IPS-18c (cell line): ENCODE measurements around the gene SP4.
A peak's percentile ranks its signal among the peaks of the same experiment; 100 is the strongest.

ENCODE experiments used
- H3K4me3 ChIP-seq: 2 replicates; pipeline ENCODE4 v1.7.0; 2013; ENCODE audit warnings: low read depth, mild to moderate bottlenecking, low read length, moderate library complexity; ENCODE audit not compliant: insufficient read depth
- H3K9me3 ChIP-seq: one replicate; pipeline ENCODE4 v1.6.1; 2013; ENCODE audit warnings: mild to moderate bottlenecking, low read length, moderate library complexity; ENCODE audit not compliant: control insufficient read depth, insufficient read depth

SP4 gene

GRCh38 chr7:21427871-21428658 is at the start of gene SP4:
Gene SP4, plus strand, starts transcription at chr7:21428083. Its CDS starts 169 bp downstream, at chr7:21428252.
- Histone ChIP-seq H3K9me3 (no peaks in the 10 kb centered on the region), H3K4me3 (peak within 1 kb of the TSS; percentile 94)

DNA sequence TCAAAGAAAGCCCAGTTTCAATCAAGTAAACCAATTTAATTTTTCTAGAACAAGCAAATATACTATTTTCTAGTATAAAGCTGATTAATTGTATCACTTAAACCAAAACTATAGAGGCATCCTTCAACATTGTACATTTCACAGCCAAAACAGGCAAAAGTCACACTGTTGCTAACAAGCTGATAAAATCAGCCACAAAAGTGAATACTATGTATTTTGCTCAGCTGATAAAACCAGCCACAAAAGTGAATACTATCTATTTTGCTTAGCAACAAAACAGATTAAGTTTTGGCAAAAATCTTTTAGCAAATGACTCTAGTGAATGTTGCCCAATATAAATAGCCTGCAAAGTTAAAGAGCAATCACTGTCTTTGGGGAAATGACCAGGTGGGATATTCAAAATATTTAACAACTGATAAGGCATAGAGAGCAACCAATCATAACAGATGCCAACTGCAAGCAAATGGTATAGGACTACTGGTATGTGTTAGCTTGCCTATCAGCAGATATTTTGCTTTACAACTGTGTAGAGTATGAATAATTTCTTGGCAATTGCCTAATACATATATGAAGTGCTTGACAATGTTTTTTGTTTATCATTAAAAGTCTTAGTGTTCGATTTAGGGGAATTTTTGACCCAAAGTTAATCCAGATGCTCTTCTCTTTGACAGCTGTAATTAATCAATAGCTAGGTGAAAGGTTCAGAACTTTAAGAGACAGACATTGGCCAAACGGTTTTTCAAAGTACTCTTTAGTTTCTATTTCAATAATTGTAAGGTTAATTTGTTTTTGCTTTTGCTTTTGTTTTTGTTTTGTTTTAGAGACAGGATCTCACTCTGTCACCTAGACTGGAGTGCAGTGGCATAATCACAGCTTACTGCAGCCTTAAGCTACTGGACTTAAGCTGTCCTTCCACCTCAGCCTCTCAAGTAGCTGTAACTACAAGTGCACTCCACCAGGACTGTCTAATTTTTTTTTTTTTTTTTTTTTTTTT is 44.4 kb upstream of the SP4 start:
- Histone ChIP-seq H3K9me3 (no peaks in the 10 kb centered on the region), H3K4me3 (no peak overlapping the region)

DNA sequence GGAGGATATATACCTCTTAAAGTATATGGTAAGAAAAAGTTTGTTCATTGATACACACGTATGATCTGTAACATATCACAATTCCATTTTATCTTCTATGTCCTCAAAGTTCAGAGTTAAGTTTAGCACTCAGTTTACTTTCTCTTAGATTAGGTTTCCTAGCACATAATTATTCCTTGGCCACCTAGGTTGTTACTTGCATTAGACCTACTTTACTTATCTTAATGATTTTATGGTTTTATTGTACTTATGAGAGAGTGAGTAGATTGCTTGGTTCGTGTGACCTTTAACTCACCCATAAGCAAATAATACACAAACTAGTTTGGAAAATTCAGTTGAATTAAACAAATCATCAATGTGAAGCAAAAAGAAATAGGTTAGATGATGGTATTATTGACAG is 33.9 kb upstream of the SP4 start:
- Histone ChIP-seq H3K9me3 (no peaks in the 10 kb centered on the region), H3K4me3 (no peak overlapping the region)

DNA sequence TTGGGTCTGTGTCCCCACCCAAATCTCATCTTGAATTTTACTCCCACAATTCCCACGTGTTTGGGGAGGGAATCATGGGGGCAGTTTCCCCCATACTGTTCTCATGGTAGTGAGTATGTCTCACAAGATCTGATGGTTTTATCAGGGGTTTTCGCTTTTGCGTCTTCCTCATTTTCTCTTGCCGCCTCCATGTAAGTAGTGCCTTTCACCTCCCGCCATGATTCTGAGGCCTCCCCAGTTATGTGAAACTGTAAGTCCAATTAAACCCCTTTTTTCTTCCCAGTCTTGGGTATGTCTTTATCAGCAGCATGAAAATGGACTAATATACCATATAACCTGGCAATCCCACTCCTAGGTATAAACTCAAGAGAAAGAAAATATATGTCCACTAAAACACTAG is 25.9 kb upstream of the SP4 start:
- Histone ChIP-seq H3K4me3 (no peak overlapping the region), H3K9me3 (no peaks in the 10 kb centered on the region)

DNA sequence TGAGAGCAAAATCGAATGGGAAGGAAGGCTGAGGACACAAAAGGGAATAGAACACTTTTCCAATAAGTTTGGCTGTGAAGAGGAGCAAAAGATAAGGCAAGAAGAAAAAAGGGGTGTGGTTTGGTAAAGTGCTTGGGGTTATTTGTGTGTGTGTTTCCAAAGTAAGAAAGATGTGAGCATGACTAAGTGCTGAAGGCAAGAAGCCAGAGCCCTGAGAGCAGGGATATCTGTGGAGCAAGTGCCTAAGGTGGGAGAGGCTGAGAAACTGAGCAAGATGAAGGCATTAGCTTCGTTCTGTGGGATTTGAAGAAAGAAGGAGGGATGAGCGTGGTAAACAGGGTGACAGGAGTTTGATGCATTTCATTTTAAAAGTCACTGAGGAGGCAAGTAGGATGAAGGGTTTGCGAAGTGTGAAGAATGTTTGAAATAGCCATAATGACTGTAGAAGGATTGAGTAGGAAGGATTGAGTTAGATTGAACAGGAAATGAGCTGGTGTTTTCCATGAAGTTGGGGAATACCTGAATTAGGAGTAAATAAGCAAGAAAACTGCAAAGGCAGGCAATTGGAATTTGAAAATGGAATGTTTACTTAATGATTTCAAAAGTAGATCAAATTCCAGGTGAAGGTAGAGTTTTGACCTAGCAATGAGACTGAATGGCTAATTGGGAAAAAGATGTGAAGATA is 19.9 kb upstream of the SP4 start:
- H3K9me3 ChIP-seq = no peaks in the 10 kb centered on the region

GRCh38 chr7:21408481-21408820 is 19.4 kb upstream of the SP4 start:
- no peak overlapping the region for H3K4me3 ChIP-seq
- no peaks in the 10 kb centered on the region for H3K9me3 ChIP-seq

More for the DNA sequence above, 19.9 kb upstream of the SP4 start:
- no peak overlapping the region for H3K4me3 ChIP-seq

- H3K4me3 ChIP-seq = no peak overlapping the region
- H3K9me3 ChIP-seq = no peaks in the 10 kb centered on the region
Measured at GRCh38 chr7:21412410-21412851, 15.5 kb upstream of the SP4 start.

- Histone ChIP-seq H3K4me3 (no peak overlapping the region), H3K9me3 (no peaks in the 10 kb centered on the region)
Measured at GRCh38 chr7:21412957-21413356, 14.9 kb upstream of the SP4 start.

- H3K9me3 ChIP-seq = no peaks in the 10 kb centered on the region
- H3K4me3 ChIP-seq = no peak overlapping the region
Measured at GRCh38 chr7:21413502-21413901, 14.4 kb upstream of the SP4 start.

DNA sequence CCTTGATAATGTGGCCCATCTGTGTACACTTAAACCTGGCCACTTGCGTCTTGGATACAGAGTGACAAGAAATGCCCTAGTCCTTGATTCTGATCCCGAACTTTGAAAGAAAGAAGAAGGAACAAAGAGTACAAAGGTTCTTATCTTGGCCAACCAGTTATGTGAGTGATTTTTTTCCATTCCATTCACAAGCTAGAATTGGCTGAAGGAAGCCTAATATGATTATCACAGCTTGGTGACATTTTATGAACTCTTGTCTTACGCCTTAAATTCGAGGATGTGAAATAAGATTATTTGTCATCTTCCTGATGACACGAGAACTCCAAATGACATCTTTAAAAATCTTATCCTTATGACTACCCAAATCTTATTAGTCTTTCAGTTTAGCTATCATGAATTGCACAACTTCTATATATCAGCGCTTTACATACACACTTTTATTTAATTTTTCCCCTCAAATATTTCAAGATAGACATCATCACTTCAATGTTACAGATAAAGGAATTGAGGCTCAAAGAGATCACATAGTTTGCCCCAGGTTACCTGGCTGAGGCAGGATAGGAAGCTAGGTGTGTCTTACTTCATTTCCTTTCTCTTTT is 13.0 kb upstream of the SP4 start:
- Histone ChIP-seq H3K4me3 (no peak overlapping the region), H3K9me3 (no peaks in the 10 kb centered on the region)

DNA sequence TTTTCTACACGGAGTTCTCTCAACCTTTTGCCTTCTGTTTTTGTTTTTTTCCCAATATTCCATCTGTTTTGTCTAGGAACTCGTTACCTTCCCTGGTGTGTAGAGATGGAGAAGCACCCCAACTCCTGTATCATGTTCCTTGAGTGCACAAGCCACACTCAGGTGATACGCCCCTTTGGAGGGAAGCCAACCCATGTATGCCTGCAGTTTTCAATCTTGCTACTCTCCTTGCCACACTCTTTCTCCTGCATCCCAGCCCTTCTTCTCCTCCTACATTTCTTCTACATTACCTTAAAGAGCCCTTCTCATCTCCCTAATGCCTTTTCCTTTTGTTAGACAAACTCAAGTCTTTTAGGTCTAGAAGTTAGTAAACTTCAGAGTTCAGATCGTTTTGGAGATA is 10.2 kb upstream of the SP4 start:
- Histone ChIP-seq H3K9me3 (no peaks in the 10 kb centered on the region), H3K4me3 (no peak overlapping the region)

DNA sequence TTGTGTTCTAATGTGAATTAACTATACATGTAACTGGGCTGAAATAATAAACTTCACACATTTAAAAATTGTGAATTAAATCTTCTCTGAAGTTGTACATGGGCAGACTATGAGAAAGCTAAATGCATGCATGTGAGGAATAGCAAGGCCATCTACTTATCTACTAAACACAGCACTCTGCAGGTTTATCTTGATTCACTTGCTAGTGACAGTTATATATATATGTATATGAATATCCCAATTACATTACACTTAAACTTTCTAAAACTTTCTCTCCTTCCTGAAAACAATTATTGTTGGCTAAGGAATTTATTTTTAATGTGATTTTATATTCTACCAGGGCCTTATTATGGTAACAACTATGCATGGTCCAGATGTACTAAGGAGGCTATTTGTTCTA is 5.1 kb upstream of the SP4 start:
- Histone ChIP-seq H3K9me3 (no peaks in the 10 kb centered on the region), H3K4me3 (no peak overlapping the region)

GRCh38 chr7:21425290-21425689 is 2.6 kb upstream of the SP4 start:
- no peaks in the 10 kb centered on the region for H3K9me3 ChIP-seq
- no peak overlapping the region for H3K4me3 ChIP-seq

DNA sequence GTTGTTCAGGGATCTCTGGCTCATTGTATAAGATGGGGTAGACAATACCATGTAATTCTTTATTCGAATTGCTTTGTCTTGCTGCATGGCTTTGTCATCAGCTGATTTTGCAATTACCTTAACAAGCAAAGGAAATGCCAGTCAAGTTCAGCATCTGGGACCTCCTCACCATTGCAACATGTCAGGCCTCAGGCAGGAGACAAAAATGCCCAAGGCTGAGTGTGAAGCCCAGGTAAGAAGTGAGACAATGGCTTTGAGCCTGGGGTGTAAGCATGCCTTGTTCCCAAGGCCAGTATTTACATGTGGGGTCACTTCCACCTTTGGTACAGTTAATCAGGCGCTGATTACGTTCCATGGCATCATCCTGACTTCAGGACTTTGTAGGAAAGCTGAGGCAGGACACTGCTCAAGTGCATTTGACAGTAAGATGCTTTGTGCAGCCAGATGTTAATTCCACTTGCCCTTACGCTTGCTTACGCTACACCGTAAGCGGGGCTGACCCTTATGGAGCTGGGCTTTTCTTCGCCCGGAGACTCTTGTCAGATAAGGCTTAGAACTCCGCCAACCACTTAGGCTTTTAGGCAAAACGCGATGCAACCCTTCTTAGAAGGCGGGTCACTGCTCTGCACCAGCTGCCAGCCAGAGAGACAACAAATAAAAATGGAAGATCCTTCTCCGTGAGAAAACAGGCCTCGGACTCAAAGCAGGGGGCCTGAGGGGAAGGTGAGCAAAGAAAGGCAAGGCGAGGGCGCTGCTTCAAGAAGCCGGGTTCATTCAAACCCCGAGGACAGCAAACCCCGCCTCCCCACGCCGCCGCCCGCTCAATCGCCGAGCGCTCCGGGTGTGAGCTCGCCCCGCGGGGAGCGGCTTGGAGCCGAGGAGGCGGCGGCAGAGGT is 1.3 kb upstream of the SP4 start:
- H3K4me3 ChIP-seq = peak overlapping the region; percentile 64

GRCh38 chr7:21427182-21427870 is 557 bp upstream of the SP4 start:
- H3K4me3 ChIP-seq = peak overlapping the region; percentile 94

More for the DNA sequence above, 1.3 kb upstream of the SP4 start:
- no peaks in the 10 kb centered on the region for H3K9me3 ChIP-seq

DNA sequence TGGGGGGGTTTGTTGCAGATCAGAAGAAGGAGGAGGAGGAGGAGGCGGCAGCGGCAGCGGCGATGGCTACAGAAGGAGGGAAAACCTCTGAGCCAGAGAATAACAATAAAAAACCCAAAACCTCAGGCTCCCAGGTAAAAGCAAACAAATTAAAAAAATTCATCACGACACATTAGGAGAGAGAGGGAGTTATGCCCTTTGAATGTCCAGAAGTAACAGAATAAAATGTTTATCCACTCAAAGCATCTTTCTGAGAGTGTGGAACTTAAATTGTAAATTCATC is 717 bp downstream of the SP4 start:
- peak overlapping the region; percentile 66 for H3K4me3 ChIP-seq
- no peaks in the 10 kb centered on the region for H3K9me3 ChIP-seq

More at GRCh38 chr7:21427182-21427870, 557 bp upstream of the SP4 start:
- no peaks in the 10 kb centered on the region for H3K9me3 ChIP-seq
